OCI-LY7 (cell line): ENCODE measurements around the gene MAP3K10. TPM values are rescaled to one million over a fixed set of nuclear protein-coding genes. Genes with fewer than 3 reads are reported as not detected.
"Not testable (repeated sequence)": the region's sequence is repeated elsewhere in the genome, so short reads cannot be mapped to it uniquely, and the experiment has no call there.

Source experiments
- BruUV-seq: library from RNA; stranded (reverse); fragments of 400-500 nt; replicated peaks from 2 replicates; lab custom pipeline; 2021; lab: Mats Ljungman, UMichigan
- CTCF ChIA-PET: fragments of 300-600 bp; sonication (Branson Sonifier 250); formaldehyde crosslinking; loops from one replicate; lab custom pipeline; 2022; ENCODE audit warnings: antibody characterized with exemption; ENCODE audit not compliant: unreplicated experiment; lab: Charles Lee
- POLR2A ChIA-PET: fragments of 300-600 bp; sonication (Branson Sonifier 250); formaldehyde crosslinking; loops from one replicate; lab custom pipeline; 2022; ENCODE audit warnings: antibody characterized with exemption; lab: Charles Lee
- DNase-seq: peaks from one replicate; pipeline ENCODE4 v3.0.0-alpha.2; 2015; ENCODE audit warnings: low spot score
- H2AFZ ChIP-seq: fragments of 200-600 bp; sonication (generic), shearing (Covaris generic); 2 replicates; pipeline ENCODE4 v1.6.1; 2014; ENCODE audit warnings: mild to moderate bottlenecking, antibody characterized with exemption, low read length, moderate library complexity
- H3K27ac ChIP-seq: fragments of 200-600 bp; sonication (generic); 2 replicates; pipeline ENCODE4 v1.5.1; 2014; ENCODE audit warnings: mixed run types, low read depth, mild to moderate bottlenecking, moderate library complexity, low read length, inconsistent platforms; ENCODE audit not compliant: poor library complexity, severe bottlenecking
- H3K36me3 ChIP-seq: fragments of 200-600 bp; sonication (generic); 2 replicates; pipeline ENCODE4 v1.6.1; 2014; ENCODE audit warnings: mild to moderate bottlenecking, antibody characterized with exemption, low read length, moderate library complexity, mixed read lengths; ENCODE audit not compliant: insufficient read depth
- H3K4me1 ChIP-seq: fragments of 200-600 bp; sonication (generic); 2 replicates; pipeline ENCODE4 v1.5.1; 2014; ENCODE audit warnings: mild to moderate bottlenecking, low read length; ENCODE audit not compliant: insufficient read depth, poor library complexity, severe bottlenecking
- H3K4me2 ChIP-seq: fragments of 200-600 bp; sonication (generic); 2 replicates; pipeline ENCODE4 v1.6.1; 2014; ENCODE audit warnings: mild to moderate bottlenecking, low read length
- H3K4me3 ChIP-seq: fragments of 200-600 bp; sonication (generic); 2 replicates; pipeline ENCODE4 v1.5.1; 2014; ENCODE audit warnings: mild to moderate bottlenecking, low read depth, low read length; ENCODE audit not compliant: poor library complexity, severe bottlenecking
- H3K79me2 ChIP-seq: fragments of 200-600 bp; sonication (generic); 2 replicates; pipeline ENCODE4 v1.6.1; 2016; ENCODE audit warnings: low read depth, mild to moderate bottlenecking, low read length, moderate library complexity, mixed read lengths; ENCODE audit not compliant: insufficient read depth
- H3K9me2 ChIP-seq: fragments of 200-600 bp; sonication (generic); 2 replicates; pipeline ENCODE4 v1.6.1; 2016; ENCODE audit warnings: mild to moderate bottlenecking, low read length, mixed read lengths; ENCODE audit not compliant: insufficient read depth
- H3K9me3 ChIP-seq: fragments of 200-600 bp; sonication (generic); 2 replicates; pipeline ENCODE4 v1.6.1; 2014; ENCODE audit warnings: mild to moderate bottlenecking, mixed run types, low read length, mixed read lengths
- H4K20me1 ChIP-seq: fragments of 200-600 bp; sonication (generic); 2 replicates; pipeline ENCODE4 v1.6.1; 2014; ENCODE audit warnings: mild to moderate bottlenecking, antibody characterized with exemption, low read length, moderate library complexity, mixed read lengths; ENCODE audit not compliant: insufficient read depth
- EZH2phosphoT487 ChIP-seq: fragments of 200-600 bp; sonication (generic); IDR thresholded peaks from 2 replicates; pipeline ENCODE4 v1.6.1; 2018; ENCODE audit warnings: low read depth, borderline replicate concordance, mild to moderate bottlenecking, mixed run types, antibody characterized with exemption, low read length, moderate library complexity, mixed read lengths
- intact Hi-C: fragments of 100-400 bp; cut with micrococcal nuclease; formaldehyde crosslinking; loops from one replicate; pipeline ENCODE4 v1.10.0; 2022; ENCODE audit not compliant: unreplicated experiment
- total RNA-seq, 2 experiments: library from RNA; depleted of rRNA in 1 of 2; stranded (reverse); fragments of >200 nt in 1 of 2; shearing (Covaris generic) in 1 of 2; gene quantifications; 2 replicates each; pipeline ENCODE4 v1.2.3, GENCODE V29; 2014 to 2022
- TF ChIP-seq, protein P1 (sequence below): fragments of 200-600 bp; sonication (generic); conservative IDR thresholded peaks from 2 replicates; pipeline ENCODE4 v1.5.1; 2014; ENCODE audit warnings: mild to moderate bottlenecking, antibody characterized with exemption, low read length, moderate library complexity, mixed read lengths

Gene MAP3K10
- total RNA-seq, 2 experiments from 2014 or later: 20.6 to 32.5 TPM

DNA sequence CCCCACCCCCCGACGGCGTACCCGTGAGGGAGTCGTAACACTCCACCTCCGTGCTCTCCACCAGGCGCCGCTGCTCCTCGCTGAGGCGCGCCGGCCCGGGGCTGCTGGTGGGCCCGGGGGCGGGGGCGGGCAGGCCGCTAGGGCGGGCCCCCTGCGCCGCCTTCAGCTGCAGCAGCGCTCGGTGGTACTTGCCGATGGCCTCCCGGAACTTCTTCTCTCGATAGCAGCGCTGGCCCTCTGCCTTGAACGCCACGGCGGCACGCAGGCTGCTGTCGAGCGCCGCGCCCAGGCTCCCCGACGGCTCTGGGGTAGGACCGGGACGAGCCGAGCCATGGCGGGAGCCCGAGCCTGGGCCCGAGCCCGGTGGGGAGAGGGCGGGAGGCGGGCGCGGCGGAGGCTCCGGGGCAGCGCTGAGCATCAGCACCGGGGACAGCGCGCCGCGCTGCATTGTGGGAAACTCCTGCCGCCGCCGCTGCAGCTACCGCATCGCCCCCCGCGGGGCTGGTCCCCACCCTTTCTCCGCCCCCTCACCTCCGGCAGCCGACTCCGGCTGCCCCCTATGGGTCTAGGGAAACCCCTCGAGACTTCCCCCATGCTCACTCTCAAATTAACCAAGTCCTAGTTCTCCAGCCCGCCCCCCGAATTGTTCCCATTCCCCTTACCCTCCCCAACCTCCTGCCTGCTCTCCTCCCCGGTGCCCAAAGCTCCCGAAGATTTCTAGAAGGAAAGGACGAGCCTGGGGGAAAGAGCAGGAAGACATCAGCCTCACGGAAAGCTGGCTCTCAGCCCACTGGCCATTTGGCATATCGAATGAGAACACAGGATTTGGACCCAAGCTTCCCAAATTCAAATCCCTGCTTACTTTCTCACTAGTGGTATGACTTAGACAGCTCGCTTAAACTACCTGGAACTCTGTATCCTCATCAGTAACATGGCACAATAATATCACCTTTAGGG lies 27.0 kb downstream of the MAP3K10 start, which contains the start of gene TTC9B:
TTC9B (minus strand) TSS at position 451 of the 957 bp plus-strand sequence; CDS start at position 448, 3 bp downstream.
- no peak within 1 kb of the TSS for H3K4me2 ChIP-seq
- H3K4me1 ChIP-seq: no peaks in the 10 kb centered on the region
- TF ChIP-seq, protein P1, sequence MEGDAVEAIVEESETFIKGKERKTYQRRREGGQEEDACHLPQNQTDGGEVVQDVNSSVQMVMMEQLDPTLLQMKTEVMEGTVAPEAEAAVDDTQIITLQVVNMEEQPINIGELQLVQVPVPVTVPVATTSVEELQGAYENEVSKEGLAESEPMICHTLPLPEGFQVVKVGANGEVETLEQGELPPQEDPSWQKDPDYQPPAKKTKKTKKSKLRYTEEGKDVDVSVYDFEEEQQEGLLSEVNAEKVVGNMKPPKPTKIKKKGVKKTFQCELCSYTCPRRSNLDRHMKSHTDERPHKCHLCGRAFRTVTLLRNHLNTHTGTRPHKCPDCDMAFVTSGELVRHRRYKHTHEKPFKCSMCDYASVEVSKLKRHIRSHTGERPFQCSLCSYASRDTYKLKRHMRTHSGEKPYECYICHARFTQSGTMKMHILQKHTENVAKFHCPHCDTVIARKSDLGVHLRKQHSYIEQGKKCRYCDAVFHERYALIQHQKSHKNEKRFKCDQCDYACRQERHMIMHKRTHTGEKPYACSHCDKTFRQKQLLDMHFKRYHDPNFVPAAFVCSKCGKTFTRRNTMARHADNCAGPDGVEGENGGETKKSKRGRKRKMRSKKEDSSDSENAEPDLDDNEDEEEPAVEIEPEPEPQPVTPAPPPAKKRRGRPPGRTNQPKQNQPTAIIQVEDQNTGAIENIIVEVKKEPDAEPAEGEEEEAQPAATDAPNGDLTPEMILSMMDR: no peak
- no peak for TF ChIP-seq EZH2phosphoT487
- no peak within 1 kb of the TSS for H3K4me3 ChIP-seq
- ChIA-PET POLR2A (interaction anchor here (0.7 kb wide), 1 partner anchor 87 kb away, joined by 3 read pairs; no protein-coding TSS in a partner anchor), CTCF (interaction anchor here (0.5 kb wide), 1 partner anchor 62 kb away, joined by 3 read pairs; no protein-coding TSS in a partner anchor)
- H2AFZ ChIP-seq: no peak within 1 kb of the TSS
- intact Hi-C loops: no loop called here
- no peak for DNase-seq
- 0 out of 2 replicates have a peak, but pooled peaks cover 4% of the 10 kb centered on the region for H3K9me3 ChIP-seq
- no TSS peak for BruUV-seq
- H3K9me2 ChIP-seq: no peaks in the 10 kb centered on the region
- no peaks in the 10 kb centered on the region for H3K79me2 ChIP-seq
- no peaks in the 10 kb centered on the region for H4K20me1 ChIP-seq
- H3K27ac ChIP-seq: no peak within 1 kb of the TSS
- no peaks in the 10 kb centered on the region for H3K36me3 ChIP-seq

DNA sequence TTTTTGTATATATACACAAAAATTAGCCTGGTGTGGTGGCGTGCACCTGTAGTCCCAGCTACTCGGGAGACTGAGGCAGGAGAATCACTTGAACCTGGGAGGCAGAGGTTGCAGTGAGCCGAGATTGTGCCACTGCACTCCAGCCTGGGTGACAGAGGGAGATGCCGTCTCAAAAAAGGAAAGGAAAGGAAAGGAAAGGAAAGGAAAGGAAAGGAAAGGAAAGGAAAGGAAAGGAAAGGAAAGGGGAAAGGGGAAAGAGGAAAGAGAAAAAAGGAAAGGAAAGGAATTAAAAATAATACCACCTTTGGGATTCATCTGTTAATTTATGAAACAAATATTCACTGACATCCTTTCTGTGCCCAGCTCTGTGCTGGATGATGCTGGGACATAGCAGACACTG lies 27.8 kb downstream of the MAP3K10 start:
- H3K4me2 ChIP-seq, H3K79me2 ChIP-seq, intact Hi-C loops, H3K36me3 ChIP-seq, H3K4me1 ChIP-seq, H2AFZ ChIP-seq, H3K27ac ChIP-seq, CTCF ChIA-PET, BruUV-seq, H4K20me1 ChIP-seq, H3K4me3 ChIP-seq, H3K9me3 ChIP-seq, H3K9me2 ChIP-seq, DNase-seq: not testable (repeated sequence)
- POLR2A ChIA-PET: interaction anchor here (0.7 kb wide), 1 partner anchor 86 kb away, joined by 3 read pairs; no protein-coding TSS in a partner anchor

DNA sequence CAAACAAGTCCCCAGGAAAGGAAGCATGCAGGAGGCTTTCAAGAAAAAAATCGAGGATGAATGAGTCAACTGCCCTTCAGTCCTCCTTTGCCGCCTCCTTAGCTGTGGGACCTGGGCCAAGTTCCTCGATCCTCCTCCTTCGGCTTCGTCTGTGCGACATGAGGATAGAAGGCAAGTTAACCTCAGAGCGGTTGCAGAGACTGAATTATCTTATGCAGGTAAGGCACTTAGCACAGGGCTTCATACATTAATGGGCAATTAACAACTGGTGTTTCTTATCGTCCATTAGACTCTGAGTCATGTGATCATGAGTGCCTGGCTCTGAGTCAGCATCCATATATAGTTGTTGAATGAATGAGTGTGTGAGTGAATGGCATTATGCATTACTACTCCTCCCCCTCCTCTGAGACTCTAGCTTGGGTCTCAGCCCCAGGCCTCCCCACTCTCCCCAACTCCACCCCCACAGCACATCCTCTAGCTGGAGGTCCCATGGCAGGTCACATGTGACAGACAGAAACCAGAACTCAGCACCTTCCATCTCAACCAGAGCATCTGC lies 28.6 kb downstream of the MAP3K10 start:
- intact Hi-C loops: no loop called here
- ChIA-PET POLR2A (no interaction called here), CTCF (no interaction called here)
- no peaks in the 10 kb centered on the region for H3K9me2 ChIP-seq
- no peaks in the 10 kb centered on the region for H3K36me3 ChIP-seq
- no peaks in the 10 kb centered on the region for H3K79me2 ChIP-seq
- no peaks in the 10 kb centered on the region for H3K4me1 ChIP-seq
- 0 out of 2 replicates have a peak, but pooled peaks cover 4% of the 10 kb centered on the region for H3K9me3 ChIP-seq
- H3K27ac ChIP-seq: no peak overlapping the region
- H3K4me2 ChIP-seq: no peak overlapping the region
- H3K4me3 ChIP-seq: no peak overlapping the region
- H2AFZ ChIP-seq: no peak overlapping the region
- H4K20me1 ChIP-seq: no peaks in the 10 kb centered on the region
- no peak for DNase-seq
- TF ChIP-seq, protein P1: no peak
- TF ChIP-seq EZH2phosphoT487: no peak
- no TSS peak for BruUV-seq
